Hepatocyte (in vitro differentiated cells): Measurements from ENCODE around the gene TLL1. TPM values are rescaled to one million over a fixed set of nuclear protein-coding genes. Genes with fewer than 3 reads are reported as not detected.

ENCODE experiments used
- DNase-seq: peaks from one replicate; pipeline ENCODE4 v3.0.0-alpha.2; 2016; ENCODE audit warnings: low spot score
- H2AFZ ChIP-seq: fragments of 200-600 bp; sonication (generic); 2 replicates; pipeline ENCODE4 v1.6.0; 2016; ENCODE audit warnings: antibody characterized with exemption, mild to moderate bottlenecking
- H3K27ac ChIP-seq: fragments of 200-600 bp; sonication (generic); 2 replicates; pipeline ENCODE4 v1.5.1; 2016; ENCODE audit warnings: mild to moderate bottlenecking
- H3K27me3 ChIP-seq: fragments of 200-600 bp; sonication (generic); 2 replicates; pipeline ENCODE4 v1.6.1; 2016
- H3K36me3 ChIP-seq: fragments of 200-600 bp; sonication (generic); replicated peaks from 2 replicates; pipeline ENCODE4 v1.5.1; 2016; ENCODE audit warnings: low read depth; ENCODE audit not compliant: insufficient read depth
- H3K4me1 ChIP-seq: fragments of 200-600 bp; sonication (generic); 2 replicates; pipeline ENCODE4 v1.5.1; 2016; ENCODE audit warnings: mild to moderate bottlenecking, moderate library complexity; ENCODE audit not compliant: insufficient read depth
- H3K4me2 ChIP-seq: fragments of 200-600 bp; sonication (generic); 2 replicates; pipeline ENCODE4 v1.6.0; 2016
- H3K4me3 ChIP-seq: fragments of 200-600 bp; sonication (generic); 2 replicates; pipeline ENCODE4 v1.5.1; 2016; ENCODE audit warnings: mild to moderate bottlenecking
- H3K79me2 ChIP-seq: fragments of 200-600 bp; sonication (generic); 2 replicates; pipeline ENCODE4 v1.6.0; 2017; ENCODE audit warnings: mild to moderate bottlenecking
- H3K9me2 ChIP-seq: fragments of 200-600 bp; sonication (generic); replicated peaks from 2 replicates; pipeline ENCODE4 v1.6.0; 2017; ENCODE audit warnings: mild to moderate bottlenecking; ENCODE audit not compliant: insufficient read depth
- H3K9me3 ChIP-seq: fragments of 200-600 bp; sonication (generic); 2 replicates; pipeline ENCODE4 v1.5.1; 2016; ENCODE audit warnings: low read depth, mild to moderate bottlenecking
- H4K20me1 ChIP-seq: fragments of 200-600 bp; sonication (generic); 2 replicates; pipeline ENCODE4 v1.6.0; 2016; ENCODE audit warnings: mild to moderate bottlenecking; ENCODE audit not compliant: insufficient read depth, poor library complexity, severe bottlenecking
- CTCF ChIP-seq: fragments of 200-600 bp; sonication (generic); IDR thresholded peaks from 2 replicates; pipeline ENCODE4 v1.5.1; 2016; ENCODE audit warnings: antibody characterized with exemption, mild to moderate bottlenecking; ENCODE audit not compliant: poor library complexity
- EZH2 ChIP-seq: fragments of 200-600 bp; sonication (generic); IDR thresholded peaks from 2 replicates; pipeline ENCODE4 v1.6.1; 2016; ENCODE audit warnings: antibody characterized with exemption, mild to moderate bottlenecking, borderline replicate concordance
- EZH2phosphoT487 ChIP-seq: fragments of 200-600 bp; sonication (generic); IDR thresholded peaks from one replicate; pipeline ENCODE4 v1.6.1; 2018; ENCODE audit warnings: antibody characterized with exemption, mild to moderate bottlenecking, low read depth, moderate library complexity; ENCODE audit not compliant: unreplicated experiment, severe bottlenecking
- WGBS: methylation state at CpG from one replicate; pipeline ENCODE4 v1.1.6; 2016; ENCODE audit warnings: low lambda C conversion rate; ENCODE audit errors: missing lambda C conversion rate; 5-methylcytosine and 5-hydroxymethylcytosine counted together
- polyA plus RNA-seq: library from polyadenylated mRNA; unstranded; fragments of >200 nt; fragmentation: Nextera tagmentation; extraction: Ambion mirVana; gene quantifications from 2 replicates; pipeline ENCODE4 v1.2.1, GENCODE V29; 2016
- total RNA-seq: library from RNA; depleted of rRNA; stranded (reverse); fragments of >200 nt; gene quantifications from 2 replicates; pipeline ENCODE4 v1.2.3, GENCODE V29; 2014

Gene TLL1
- total and polyA plus RNA-seq, 2 experiments from 2014 or later: 0.30 to 0.97 TPM

- WGBS: 52% methylated on average over 7 of the region's 7 CpGs
- H3K9me2 ChIP-seq: no peaks in the 10 kb centered on the region
- H2AFZ ChIP-seq: no peak overlapping the region
- H3K36me3 ChIP-seq: no peaks in the 10 kb centered on the region
- TF ChIP-seq EZH2phosphoT487 (no peak), EZH2 (no peak), CTCF (no peak)
- H3K27me3 ChIP-seq: peaks cover 9% of the 10 kb centered on the region
- no peaks in the 10 kb centered on the region for H3K79me2 ChIP-seq
- DNase-seq: no peak
- H4K20me1 ChIP-seq: no peaks in the 10 kb centered on the region
- no peak overlapping the region for H3K4me2 ChIP-seq
- no peaks in the 10 kb centered on the region for H3K4me1 ChIP-seq
- no peaks in the 10 kb centered on the region for H3K9me3 ChIP-seq
- H3K27ac ChIP-seq: no peak overlapping the region
- no peak overlapping the region for H3K4me3 ChIP-seq
Measured at GRCh38 chr4:165866019-165866650, 6.9 kb upstream of the TLL1 start.

- no peaks in the 10 kb centered on the region for H3K9me3 ChIP-seq
- no peak for DNase-seq
- peaks cover 27% of the 10 kb centered on the region for H3K27me3 ChIP-seq
- no peaks in the 10 kb centered on the region for H3K9me2 ChIP-seq
- no peak overlapping the region for H2AFZ ChIP-seq
- no peaks in the 10 kb centered on the region for H3K79me2 ChIP-seq
- H3K4me1 ChIP-seq: no peaks in the 10 kb centered on the region
- H3K36me3 ChIP-seq: no peaks in the 10 kb centered on the region
- H3K4me3 ChIP-seq: no peak overlapping the region
- H4K20me1 ChIP-seq: no peaks in the 10 kb centered on the region
- no peak overlapping the region for H3K4me2 ChIP-seq
- TF ChIP-seq EZH2phosphoT487 (no peak), CTCF (no peak)
- H3K27ac ChIP-seq: no peak overlapping the region
Measured at GRCh38 chr4:165867961-165868360, 5.1 kb upstream of the TLL1 start.

GRCh38 chr4:165873298-165874071 is 448 bp downstream of the TLL1 start:
- Histone ChIP-seq H3K79me2 (no peaks in the 10 kb centered on the region), H3K9me2 (no peaks in the 10 kb centered on the region), H3K27me3 (peaks cover 60% of the 10 kb centered on the region), H3K9me3 (no peaks in the 10 kb centered on the region), H3K27ac (no peak overlapping the region), H2AFZ (peak overlapping the region; percentile 70), H3K4me1 (no peaks in the 10 kb centered on the region), H3K36me3 (no peaks in the 10 kb centered on the region), H3K4me2 (peak overlapping the region; percentile 99), H3K4me3 (peak overlapping the region; percentile 49), H4K20me1 (no peaks in the 10 kb centered on the region)
- peak; percentile 16 for TF ChIP-seq EZH2
- TF ChIP-seq CTCF: no peak
- 1% methylated on average over 59 of the region's 70 CpGs for WGBS
- DNase-seq: peak; percentile 55
